Measurements from ENCODE around the gene ABTB1.

The ABTB1 gene

DNA sequence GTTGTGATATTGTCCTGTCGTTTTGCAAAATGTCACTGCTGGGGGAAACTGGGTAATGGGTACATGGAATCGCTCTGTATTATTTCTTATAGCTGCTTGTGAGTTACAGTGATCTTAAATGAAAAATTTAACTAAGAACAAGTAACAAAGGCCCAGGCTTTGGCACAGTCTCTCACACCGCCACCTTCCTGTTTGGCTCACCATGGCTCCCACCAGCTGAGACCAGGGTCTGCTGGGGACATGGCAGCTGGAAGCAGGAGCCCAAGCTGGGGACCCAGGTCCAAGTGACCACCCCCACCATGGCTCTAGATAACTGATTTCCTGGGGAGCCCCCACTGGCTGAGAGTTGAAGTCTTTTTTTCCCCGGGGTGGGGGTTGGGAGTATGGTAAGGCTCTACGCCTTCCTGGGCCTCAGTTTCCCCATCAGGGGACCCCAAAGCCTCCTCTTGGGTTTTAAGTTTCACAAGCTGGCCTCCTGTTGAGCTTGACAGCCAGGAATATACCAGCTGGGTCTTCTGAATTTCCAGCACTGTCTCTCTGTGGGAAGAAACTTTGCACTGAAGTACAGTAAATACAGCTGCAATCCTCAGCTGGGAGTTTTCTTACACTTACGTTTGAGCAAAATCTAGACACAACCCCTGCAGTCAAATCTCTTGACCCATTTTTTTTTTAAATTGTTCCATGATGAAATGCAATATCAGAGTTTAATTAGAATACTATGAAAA is 26.1 kb downstream of the ABTB1 start:
- no peak overlapping the region for H3K4me3 ChIP-seq (ENCODE audit: low read length)
- H4K20me1 ChIP-seq (ENCODE audit: insufficient read depth, low read length), result no peaks in the 10 kb centered on the region
- TF ChIP-seq, protein P1, sequence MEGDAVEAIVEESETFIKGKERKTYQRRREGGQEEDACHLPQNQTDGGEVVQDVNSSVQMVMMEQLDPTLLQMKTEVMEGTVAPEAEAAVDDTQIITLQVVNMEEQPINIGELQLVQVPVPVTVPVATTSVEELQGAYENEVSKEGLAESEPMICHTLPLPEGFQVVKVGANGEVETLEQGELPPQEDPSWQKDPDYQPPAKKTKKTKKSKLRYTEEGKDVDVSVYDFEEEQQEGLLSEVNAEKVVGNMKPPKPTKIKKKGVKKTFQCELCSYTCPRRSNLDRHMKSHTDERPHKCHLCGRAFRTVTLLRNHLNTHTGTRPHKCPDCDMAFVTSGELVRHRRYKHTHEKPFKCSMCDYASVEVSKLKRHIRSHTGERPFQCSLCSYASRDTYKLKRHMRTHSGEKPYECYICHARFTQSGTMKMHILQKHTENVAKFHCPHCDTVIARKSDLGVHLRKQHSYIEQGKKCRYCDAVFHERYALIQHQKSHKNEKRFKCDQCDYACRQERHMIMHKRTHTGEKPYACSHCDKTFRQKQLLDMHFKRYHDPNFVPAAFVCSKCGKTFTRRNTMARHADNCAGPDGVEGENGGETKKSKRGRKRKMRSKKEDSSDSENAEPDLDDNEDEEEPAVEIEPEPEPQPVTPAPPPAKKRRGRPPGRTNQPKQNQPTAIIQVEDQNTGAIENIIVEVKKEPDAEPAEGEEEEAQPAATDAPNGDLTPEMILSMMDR (IDR thresholded peaks at IDR 0.05; ENCODE audit: low read depth, low read length), result no peak
- TF ChIP-seq EZH2phosphoT487 (IDR thresholded peaks at IDR 0.05; ENCODE audit: low read depth), result no peak
- H3K79me2 ChIP-seq (ENCODE audit: low read length), result peaks cover 20% of the 10 kb centered on the region
- peak overlapping the region; percentile 16; the same call in 1 of the 2 replicates for H3K27ac ChIP-seq (ENCODE audit: low read length)
- peaks cover 25% of the 10 kb centered on the region for H3K4me1 ChIP-seq (ENCODE audit: low read length)
- no peak overlapping the region for H2AFZ ChIP-seq (ENCODE audit: low read depth, low read length)
- no peaks in the 10 kb centered on the region for H3K9me3 ChIP-seq (ENCODE audit: insufficient read depth, low read length)
- no peaks in the 10 kb centered on the region for H3K27me3 ChIP-seq (ENCODE audit: low read depth, low read length)
- H3K4me2 ChIP-seq (ENCODE audit: low read length), result no peak overlapping the region
- peaks cover 51% of the 10 kb centered on the region for H3K36me3 ChIP-seq (replicated peaks; ENCODE audit: low read depth, low read length)
- no peak overlapping the region for H3K9ac ChIP-seq (ENCODE audit: low read length)

DNA sequence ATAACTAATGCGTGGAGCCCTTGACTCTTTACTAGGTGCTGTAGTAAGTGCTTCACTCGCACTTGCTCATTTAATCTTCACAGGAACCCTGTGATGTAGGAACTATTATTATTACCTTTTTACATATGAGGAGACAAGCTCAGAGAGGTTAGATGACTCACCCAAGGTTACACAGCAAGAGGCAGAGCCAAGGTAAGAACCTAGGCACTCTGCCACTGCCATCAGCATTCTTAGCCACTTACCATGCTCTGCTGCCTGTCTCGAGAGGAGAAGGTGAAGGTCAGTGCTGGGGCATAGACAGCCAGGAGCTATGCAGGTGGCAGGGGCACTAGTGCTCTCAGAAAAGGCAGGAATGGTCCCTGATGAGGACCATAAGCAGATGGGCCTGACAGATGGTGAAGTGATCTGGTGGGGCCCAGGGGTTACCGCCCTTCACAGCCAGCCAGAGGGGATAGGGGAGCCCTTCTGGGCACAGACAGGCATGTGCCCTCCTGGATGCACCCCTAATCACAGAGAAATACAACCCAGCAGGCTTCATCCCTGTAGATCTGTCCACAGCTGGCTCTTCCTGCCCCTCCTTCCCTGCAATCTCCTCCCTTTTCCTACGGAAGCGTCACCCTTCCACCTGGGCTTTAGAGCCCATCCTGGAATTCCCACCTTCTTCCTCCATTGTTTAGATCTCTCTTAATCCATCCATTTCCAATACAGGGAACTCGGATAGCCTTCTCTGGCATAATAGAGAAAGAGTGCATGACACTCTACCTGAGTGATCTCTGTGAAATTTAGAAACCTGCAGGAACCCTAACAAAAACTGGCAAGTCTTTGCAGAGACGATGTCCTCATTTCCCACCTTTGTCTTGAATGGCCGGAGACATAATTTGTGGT is 26.9 kb downstream of the ABTB1 start:
- Histone ChIP-seq H3K36me3 (replicated peaks; ENCODE audit: low read depth, low read length) (peaks cover 50% of the 10 kb centered on the region), H3K4me2 (ENCODE audit: low read length) (no peak overlapping the region), H3K9ac (ENCODE audit: low read length) (no peak overlapping the region), H3K27me3 (ENCODE audit: low read depth, low read length) (no peaks in the 10 kb centered on the region), H3K79me2 (ENCODE audit: low read length) (peaks cover 23% of the 10 kb centered on the region), H3K4me1 (ENCODE audit: low read length) (peaks cover 25% of the 10 kb centered on the region), H2AFZ (ENCODE audit: low read depth, low read length) (no peak overlapping the region), H3K4me3 (ENCODE audit: low read length) (no peak overlapping the region), H3K9me3 (ENCODE audit: insufficient read depth, low read length) (no peaks in the 10 kb centered on the region), H4K20me1 (ENCODE audit: insufficient read depth, low read length) (no peaks in the 10 kb centered on the region), H3K27ac (ENCODE audit: low read length) (peak overlapping the region; percentile 16; the same call in 1 of the 2 replicates)
- TF ChIP-seq EZH2phosphoT487 (IDR thresholded peaks at IDR 0.05; ENCODE audit: low read depth), result no peak
- TF ChIP-seq, protein P1 (IDR thresholded peaks at IDR 0.05; ENCODE audit: low read depth, low read length), result no peak

- no peaks in the 10 kb centered on the region for H4K20me1 ChIP-seq (ENCODE audit: insufficient read depth, low read length)
- no peak overlapping the region for H3K4me2 ChIP-seq (ENCODE audit: low read length)
- H3K79me2 ChIP-seq (ENCODE audit: low read length), result peaks cover 23% of the 10 kb centered on the region
- no peaks in the 10 kb centered on the region for H3K27me3 ChIP-seq (ENCODE audit: low read depth, low read length)
- H3K9ac ChIP-seq (ENCODE audit: low read length), result no peak overlapping the region
- no peak for TF ChIP-seq EZH2phosphoT487 (IDR thresholded peaks at IDR 0.05; ENCODE audit: low read depth)
- TF ChIP-seq, protein P1 (IDR thresholded peaks at IDR 0.05; ENCODE audit: low read depth, low read length), result no peak
- H3K27ac ChIP-seq (ENCODE audit: low read length), result no peak overlapping the region
- peaks cover 46% of the 10 kb centered on the region for H3K36me3 ChIP-seq (replicated peaks; ENCODE audit: low read depth, low read length)
- H3K4me1 ChIP-seq (ENCODE audit: low read length), result peaks cover 25% of the 10 kb centered on the region
- H2AFZ ChIP-seq (ENCODE audit: low read depth, low read length), result no peak overlapping the region
- H3K4me3 ChIP-seq (ENCODE audit: low read length), result no peak overlapping the region
- no peaks in the 10 kb centered on the region for H3K9me3 ChIP-seq (ENCODE audit: insufficient read depth, low read length)
These were observed 27.7 kb downstream of the ABTB1 start for GRCh38 chr3:127700406-127700805.

DNA sequence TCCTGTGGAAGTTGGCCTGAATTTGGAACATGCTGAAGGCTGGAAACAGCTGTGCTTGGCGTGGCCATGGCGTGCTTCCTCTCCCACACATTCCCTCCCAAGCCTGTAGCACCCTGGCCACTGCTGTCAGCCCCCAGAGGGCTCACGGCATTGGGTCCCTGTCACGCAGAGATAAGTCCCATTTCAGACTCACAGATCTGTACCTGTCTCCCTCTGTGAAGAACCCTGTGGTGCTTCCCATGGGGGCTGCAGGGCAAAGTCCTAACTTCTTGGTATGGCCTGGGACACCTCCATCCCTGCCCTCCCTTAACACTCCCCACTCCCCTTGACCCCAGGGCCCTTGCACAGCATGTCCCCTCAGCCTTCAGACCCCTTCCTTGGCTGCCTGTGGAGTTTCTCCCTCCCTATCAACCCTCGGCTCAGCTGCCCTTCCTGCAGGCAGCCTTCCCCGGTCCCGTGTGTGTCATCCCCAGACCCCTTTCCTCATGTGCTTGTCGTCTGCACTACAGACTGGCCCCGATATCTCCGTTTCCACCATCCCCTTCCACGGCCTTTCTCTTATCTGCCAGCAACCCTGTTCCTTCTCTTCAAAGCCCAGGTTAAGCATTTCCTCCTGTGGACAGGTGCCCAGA is 28.6 kb downstream of the ABTB1 start:
- Histone ChIP-seq H3K27ac (ENCODE audit: low read length) (no peak overlapping the region), H3K27me3 (ENCODE audit: low read depth, low read length) (no peaks in the 10 kb centered on the region), H3K4me3 (ENCODE audit: low read length) (no peak overlapping the region), H2AFZ (ENCODE audit: low read depth, low read length) (no peak overlapping the region), H3K9me3 (ENCODE audit: insufficient read depth, low read length) (no peaks in the 10 kb centered on the region), H3K4me1 (ENCODE audit: low read length) (peaks cover 24% of the 10 kb centered on the region), H3K9ac (ENCODE audit: low read length) (no peak overlapping the region), H3K36me3 (replicated peaks; ENCODE audit: low read depth, low read length) (peaks cover 54% of the 10 kb centered on the region), H4K20me1 (ENCODE audit: insufficient read depth, low read length) (no peaks in the 10 kb centered on the region), H3K79me2 (ENCODE audit: low read length) (peaks cover 25% of the 10 kb centered on the region), H3K4me2 (ENCODE audit: low read length) (no peak overlapping the region)
- no peak for TF ChIP-seq EZH2phosphoT487 (IDR thresholded peaks at IDR 0.05; ENCODE audit: low read depth)
- TF ChIP-seq, protein P1 (IDR thresholded peaks at IDR 0.05; ENCODE audit: low read depth, low read length), result no peak

Measured in OCI-LY3 (cell line).